GM12801 (cell line): ENCODE results near the gene SEZ6L.

ENCODE experiments used
- TF ChIP-seq, protein P1 (sequence below): IDR thresholded peaks from one replicate; pipeline ENCODE4 v1.5.1; 2011; ENCODE audit warnings: control low read depth; ENCODE audit not compliant: insufficient read length; ENCODE audit errors: extremely low read depth

The SEZ6L gene

DNA sequence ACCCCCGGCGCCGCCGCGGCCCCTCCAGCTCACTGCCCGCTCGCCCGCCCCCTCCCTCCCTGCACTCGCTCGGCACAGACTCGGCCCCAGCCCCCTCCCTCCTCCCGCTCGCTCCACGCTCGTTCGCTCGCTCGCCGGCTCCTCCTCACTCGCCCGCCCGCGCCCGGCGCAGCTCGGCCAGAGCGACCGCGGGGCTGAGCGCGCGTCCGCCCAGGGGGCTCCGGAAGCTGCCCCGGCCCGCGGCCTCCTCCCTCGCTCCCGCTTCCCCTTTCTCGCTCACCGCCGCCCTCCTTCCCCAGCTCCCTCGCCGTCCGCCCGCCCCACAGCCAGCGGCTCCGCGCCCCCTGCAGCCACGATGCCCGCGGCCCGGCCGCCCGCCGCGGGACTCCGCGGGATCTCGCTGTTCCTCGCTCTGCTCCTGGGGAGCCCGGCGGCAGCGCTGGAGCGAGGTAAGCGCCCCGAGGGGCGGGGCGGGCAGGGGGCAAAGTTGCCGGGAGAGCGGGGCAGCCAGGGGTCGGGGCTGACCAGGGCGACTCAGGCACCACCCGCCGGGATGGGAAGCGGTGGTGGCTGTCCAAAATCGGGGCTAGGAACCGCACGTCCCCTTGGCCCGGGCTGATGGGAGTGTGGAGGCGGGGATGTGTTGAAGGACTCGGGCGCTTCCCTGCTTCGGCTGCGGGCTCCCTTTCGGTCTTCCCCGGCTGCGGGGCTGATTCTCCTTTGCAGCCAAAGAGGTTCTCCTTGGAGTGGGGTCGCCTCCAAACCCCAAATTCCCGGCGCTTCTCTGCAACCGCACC, at the start of gene SEZ6L:
TSS of gene SEZ6L (plus strand) at position 148 of the 797 bp plus-strand sequence. CDS start at position 356, 208 bp downstream.
- TF ChIP-seq, protein P1, sequence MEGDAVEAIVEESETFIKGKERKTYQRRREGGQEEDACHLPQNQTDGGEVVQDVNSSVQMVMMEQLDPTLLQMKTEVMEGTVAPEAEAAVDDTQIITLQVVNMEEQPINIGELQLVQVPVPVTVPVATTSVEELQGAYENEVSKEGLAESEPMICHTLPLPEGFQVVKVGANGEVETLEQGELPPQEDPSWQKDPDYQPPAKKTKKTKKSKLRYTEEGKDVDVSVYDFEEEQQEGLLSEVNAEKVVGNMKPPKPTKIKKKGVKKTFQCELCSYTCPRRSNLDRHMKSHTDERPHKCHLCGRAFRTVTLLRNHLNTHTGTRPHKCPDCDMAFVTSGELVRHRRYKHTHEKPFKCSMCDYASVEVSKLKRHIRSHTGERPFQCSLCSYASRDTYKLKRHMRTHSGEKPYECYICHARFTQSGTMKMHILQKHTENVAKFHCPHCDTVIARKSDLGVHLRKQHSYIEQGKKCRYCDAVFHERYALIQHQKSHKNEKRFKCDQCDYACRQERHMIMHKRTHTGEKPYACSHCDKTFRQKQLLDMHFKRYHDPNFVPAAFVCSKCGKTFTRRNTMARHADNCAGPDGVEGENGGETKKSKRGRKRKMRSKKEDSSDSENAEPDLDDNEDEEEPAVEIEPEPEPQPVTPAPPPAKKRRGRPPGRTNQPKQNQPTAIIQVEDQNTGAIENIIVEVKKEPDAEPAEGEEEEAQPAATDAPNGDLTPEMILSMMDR = no peak

DNA sequence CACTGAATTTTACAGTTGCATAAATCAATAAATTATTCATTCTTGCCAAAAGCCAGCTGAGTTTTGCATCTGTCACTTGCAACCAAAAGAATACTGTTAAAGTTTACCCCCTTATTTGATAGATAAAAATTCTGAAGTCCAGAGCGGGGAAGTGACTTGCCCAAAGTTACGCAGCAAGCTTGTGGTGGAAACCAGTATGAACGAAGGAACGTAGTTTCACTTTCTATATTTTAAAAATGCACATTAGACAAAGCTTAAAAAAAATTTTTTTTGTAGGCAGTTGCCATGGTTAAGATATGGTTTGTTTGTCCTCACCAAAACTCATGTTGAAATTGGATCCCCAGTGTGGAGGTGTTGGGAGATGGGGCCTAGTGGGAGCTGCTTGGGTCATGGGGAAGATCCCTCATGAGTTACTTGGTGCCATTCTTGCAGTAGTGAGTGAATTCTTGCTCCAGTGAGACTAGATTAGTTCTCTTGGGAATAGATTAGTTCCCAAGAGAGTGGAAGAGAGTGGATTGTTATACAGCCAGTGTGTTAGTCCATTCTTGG, 46.3 kb upstream of the SEZ6L start:
- TF ChIP-seq, protein P1 = no peak

DNA sequence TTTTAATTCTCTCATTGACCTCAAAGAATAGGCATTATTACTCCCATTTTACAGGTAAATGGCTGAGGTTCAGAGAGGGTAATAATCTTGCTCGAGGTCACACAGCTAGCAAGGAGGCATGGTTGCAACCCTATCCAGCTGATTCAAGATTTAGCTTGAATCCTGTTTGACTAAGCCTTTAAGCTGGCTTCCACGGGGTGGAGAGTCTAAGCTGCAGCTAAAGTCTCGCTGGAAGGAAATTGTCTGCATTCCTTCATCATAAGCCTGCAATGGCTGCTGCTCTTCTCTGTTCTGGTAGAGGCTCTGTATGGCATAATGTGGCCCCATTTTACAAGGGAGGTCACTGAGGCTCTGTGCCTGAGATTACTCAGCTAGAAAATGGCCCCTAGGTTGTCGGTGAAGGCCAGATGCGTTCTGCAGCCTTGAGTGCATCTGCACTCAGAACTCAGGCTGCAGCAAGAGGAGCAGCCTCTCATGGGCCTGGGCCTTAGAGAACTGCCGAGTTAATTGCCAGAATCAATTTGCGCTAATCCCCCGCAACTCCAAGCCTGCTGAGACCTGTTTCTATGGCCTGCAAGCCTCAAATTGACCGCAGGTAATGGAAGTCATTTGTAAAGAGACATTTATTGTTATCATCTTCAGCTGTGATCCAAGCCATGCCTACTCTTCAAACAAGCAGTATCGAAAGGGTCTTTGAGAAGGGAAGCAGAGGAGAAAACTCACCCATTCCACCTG, 44.1 kb upstream of the SEZ6L start:
- TF ChIP-seq, protein P1 = no peak

DNA sequence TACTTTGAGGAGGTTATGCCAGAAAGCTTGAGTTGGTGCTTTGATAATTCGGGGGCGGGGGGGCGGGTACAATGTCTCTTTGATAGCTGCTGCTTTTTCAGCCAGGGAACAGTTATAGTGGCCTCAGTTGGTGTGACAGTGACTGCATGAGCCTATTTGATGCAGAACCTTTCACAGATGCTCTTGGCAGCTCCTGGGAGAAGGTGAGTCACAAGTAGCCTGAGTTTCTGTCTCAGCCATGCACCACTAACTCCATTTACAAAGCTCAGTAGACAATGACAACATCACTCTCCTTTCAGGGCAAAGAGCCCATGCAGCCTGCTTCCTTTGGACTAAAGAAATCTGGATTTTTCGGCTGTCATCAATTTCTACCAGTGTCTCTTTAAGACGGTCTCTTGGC, 42.1 kb upstream of the SEZ6L start:
- TF ChIP-seq, protein P1 = no peak

DNA sequence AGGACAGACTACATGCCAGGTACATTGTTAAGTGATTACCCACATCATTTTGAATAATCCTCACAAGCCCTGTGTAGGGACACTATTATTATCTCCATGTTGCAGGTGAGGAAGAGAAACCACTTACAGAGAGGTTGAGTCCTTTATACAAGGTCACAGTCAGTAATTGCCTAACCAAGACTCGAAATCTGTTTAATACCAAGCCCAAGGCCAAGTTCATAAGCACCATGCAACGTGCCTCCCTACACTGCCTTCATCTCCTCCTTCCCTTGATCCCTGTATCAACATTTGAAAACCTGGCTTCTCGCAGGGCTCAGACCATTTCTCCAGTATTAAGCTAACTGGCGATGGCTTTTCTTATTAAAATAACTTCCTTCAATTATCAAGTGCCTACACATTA, 41.7 kb upstream of the SEZ6L start:
- TF ChIP-seq, protein P1 = no peak

DNA sequence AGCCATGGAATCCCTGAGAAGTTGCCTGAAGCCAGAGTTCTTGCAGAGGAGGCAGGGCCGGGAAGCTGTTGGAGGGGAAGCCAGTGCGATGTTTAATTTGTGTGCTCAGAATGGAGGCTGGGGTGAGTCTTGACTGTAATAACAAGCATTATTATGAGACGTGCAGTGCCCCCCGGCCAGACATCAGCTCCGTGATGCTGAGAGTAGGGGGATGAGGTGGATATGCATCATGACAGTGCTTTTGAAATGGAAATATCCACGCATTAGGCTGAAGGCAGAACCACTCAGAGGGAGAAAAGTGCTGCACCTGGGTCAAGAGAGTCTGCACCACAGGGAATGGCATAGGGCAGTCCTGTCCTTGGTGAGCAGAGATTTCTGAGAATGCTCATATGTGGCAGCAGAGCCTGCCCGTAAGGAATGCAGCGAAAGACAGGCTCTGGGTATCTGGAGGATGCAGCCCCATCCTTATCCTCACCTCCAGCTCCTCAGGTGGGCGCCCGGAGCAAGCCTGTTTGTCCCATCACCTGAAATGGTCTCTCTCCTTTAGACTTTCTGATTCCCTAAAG, 37.6 kb upstream of the SEZ6L start:
- TF ChIP-seq, protein P1 = no peak
